GM12874 (cell line): ENCODE results near the gene CACNA2D3.

ENCODE experiments used
- CTCF ChIP-seq: IDR thresholded peaks from 2 replicates; pipeline ENCODE4 v1.5.1; 2011; ENCODE audit warnings: low read depth, mild to moderate bottlenecking, control low read depth, low read length, moderate library complexity; ENCODE audit not compliant: insufficient read depth

Gene CACNA2D3

DNA sequence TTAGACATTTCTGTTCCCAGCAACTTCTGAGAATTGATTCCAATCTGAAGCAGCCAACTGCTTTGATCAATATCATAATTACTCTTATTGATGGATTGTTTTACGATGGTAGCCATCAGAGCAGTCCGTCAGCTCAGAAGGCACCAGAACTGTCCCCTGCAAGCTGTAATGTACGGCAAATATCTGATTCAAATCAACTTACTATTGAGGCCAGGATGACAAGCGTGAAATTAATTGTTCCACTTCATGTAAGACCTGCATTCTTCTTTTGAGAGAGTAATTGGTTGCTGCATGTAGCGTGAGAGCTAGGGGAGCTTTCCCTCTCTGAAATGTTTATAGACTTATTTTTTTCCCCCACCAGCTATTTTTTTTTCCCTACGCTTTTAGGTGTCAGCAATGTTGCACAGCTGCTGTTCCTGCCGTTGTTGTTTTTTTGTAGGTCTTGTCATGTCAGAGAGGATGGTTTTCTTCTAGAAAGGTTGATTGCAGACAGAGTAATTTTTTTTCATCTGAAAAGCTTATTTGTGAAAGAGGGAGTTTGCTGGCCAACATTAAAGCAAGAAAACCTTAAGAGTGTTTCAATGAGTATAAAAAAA is 134.9 kb downstream of the CACNA2D3 start:
- TF ChIP-seq CTCF: no peak

GRCh38 chr3:54259636-54260035 is 137.3 kb downstream of the CACNA2D3 start:
- no peak for TF ChIP-seq CTCF

DNA sequence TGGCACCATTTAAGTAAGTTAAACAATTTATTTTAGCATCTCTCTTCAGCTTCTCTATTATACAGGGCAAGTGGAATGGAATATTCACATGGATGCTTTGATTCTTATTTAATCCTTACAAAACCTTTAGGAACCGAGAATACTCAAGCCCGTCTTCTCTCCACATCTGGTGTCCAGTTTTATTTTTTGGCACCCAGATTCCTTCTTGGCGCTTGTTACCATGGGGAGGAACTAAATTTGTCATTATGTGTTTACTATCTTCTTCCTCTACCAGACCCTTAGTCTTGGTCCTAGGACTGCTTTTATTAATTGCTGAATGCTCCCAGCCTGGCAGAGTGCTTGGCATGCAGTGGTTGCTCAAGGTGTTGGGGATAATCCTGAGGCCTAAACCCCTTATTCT is 138.8 kb downstream of the CACNA2D3 start:
- TF ChIP-seq CTCF: no peak

GRCh38 chr3:54262541-54262940 is 140.2 kb downstream of the CACNA2D3 start:
- no peak for TF ChIP-seq CTCF

DNA sequence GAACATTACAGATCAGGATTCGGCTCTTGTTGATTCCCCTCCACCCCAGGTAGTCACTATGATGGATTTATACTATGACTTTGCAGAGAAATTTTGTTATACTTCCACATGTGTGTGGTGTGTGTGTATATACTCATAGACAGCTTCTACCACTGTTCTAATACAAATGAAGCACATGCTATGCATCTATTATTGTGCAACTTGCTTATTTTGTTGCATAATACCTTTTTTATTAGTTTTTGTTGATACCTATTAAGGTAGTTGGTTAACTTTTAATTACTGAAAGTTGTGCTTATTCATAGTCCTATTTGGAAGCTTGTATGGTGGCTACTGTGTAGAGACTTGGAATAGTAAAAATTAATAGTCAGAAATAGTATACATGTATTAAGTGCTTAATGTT is 140.6 kb downstream of the CACNA2D3 start:
- no peak for TF ChIP-seq CTCF

GRCh38 chr3:54264050-54264449 is 141.7 kb downstream of the CACNA2D3 start:
- no peak for TF ChIP-seq CTCF

- TF ChIP-seq CTCF: no peak
Measured at GRCh38 chr3:54270816-54271526, 148.6 kb downstream of the CACNA2D3 start.
